Vagina (tissue), 2 donors: ENCODE measurements around the gene RUNX2.

Experiments used
- POLR2A ChIP-seq, 2 donors: fragments of 450-650 bp; IDR thresholded peaks; one replicate each; pipeline ENCODE4 v1.6.1; 2017; ENCODE audit warnings: antibody characterized with exemption in 2 of 2, mild to moderate bottlenecking in 2 of 2, moderate library complexity in 2 of 2
- TF ChIP-seq, protein P1 (sequence below), 3 experiments: fragments of 450-650 bp in 2 of 3; fragments of 200-600 bp in 1 of 3; sonication (generic) in 1 of 3; IDR thresholded peaks; one replicate each; pipeline ENCODE4 v1.5.1; 2017 to 2019; ENCODE audit warnings: antibody characterized with exemption in 3 of 3, mild to moderate bottlenecking in 2 of 3, moderate library complexity in 2 of 3

GRCh38 chr6:45652416-45652815, 324.3 kb downstream of the RUNX2 start:
- TF ChIP-seq, protein P1, sequence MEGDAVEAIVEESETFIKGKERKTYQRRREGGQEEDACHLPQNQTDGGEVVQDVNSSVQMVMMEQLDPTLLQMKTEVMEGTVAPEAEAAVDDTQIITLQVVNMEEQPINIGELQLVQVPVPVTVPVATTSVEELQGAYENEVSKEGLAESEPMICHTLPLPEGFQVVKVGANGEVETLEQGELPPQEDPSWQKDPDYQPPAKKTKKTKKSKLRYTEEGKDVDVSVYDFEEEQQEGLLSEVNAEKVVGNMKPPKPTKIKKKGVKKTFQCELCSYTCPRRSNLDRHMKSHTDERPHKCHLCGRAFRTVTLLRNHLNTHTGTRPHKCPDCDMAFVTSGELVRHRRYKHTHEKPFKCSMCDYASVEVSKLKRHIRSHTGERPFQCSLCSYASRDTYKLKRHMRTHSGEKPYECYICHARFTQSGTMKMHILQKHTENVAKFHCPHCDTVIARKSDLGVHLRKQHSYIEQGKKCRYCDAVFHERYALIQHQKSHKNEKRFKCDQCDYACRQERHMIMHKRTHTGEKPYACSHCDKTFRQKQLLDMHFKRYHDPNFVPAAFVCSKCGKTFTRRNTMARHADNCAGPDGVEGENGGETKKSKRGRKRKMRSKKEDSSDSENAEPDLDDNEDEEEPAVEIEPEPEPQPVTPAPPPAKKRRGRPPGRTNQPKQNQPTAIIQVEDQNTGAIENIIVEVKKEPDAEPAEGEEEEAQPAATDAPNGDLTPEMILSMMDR (IDR thresholded peaks at IDR 0.05): no peak
- no peak for TF ChIP-seq POLR2A (IDR thresholded peaks at IDR 0.05)
